Hepatocyte (in vitro differentiated cells): ENCODE measurements around the gene SLC2A13. TPM values are rescaled to one million over a fixed set of nuclear protein-coding genes. Genes with fewer than 3 reads are reported as not detected.

Source experiments
- DNase-seq: peaks from one replicate; pipeline ENCODE4 v3.0.0-alpha.2; 2016; ENCODE audit warnings: low spot score
- H2AFZ ChIP-seq: fragments of 200-600 bp; sonication (generic); 2 replicates; pipeline ENCODE4 v1.6.0; 2016; ENCODE audit warnings: antibody characterized with exemption, mild to moderate bottlenecking
- H3K27ac ChIP-seq: fragments of 200-600 bp; sonication (generic); 2 replicates; pipeline ENCODE4 v1.5.1; 2016; ENCODE audit warnings: mild to moderate bottlenecking
- H3K27me3 ChIP-seq: fragments of 200-600 bp; sonication (generic); 2 replicates; pipeline ENCODE4 v1.6.1; 2016
- H3K36me3 ChIP-seq: fragments of 200-600 bp; sonication (generic); replicated peaks from 2 replicates; pipeline ENCODE4 v1.5.1; 2016; ENCODE audit warnings: low read depth; ENCODE audit not compliant: insufficient read depth
- H3K4me1 ChIP-seq: fragments of 200-600 bp; sonication (generic); 2 replicates; pipeline ENCODE4 v1.5.1; 2016; ENCODE audit warnings: mild to moderate bottlenecking, moderate library complexity; ENCODE audit not compliant: insufficient read depth
- H3K4me2 ChIP-seq: fragments of 200-600 bp; sonication (generic); 2 replicates; pipeline ENCODE4 v1.6.0; 2016
- H3K4me3 ChIP-seq: fragments of 200-600 bp; sonication (generic); 2 replicates; pipeline ENCODE4 v1.5.1; 2016; ENCODE audit warnings: mild to moderate bottlenecking
- H3K79me2 ChIP-seq: fragments of 200-600 bp; sonication (generic); 2 replicates; pipeline ENCODE4 v1.6.0; 2017; ENCODE audit warnings: mild to moderate bottlenecking
- H3K9me2 ChIP-seq: fragments of 200-600 bp; sonication (generic); replicated peaks from 2 replicates; pipeline ENCODE4 v1.6.0; 2017; ENCODE audit warnings: mild to moderate bottlenecking; ENCODE audit not compliant: insufficient read depth
- H3K9me3 ChIP-seq: fragments of 200-600 bp; sonication (generic); 2 replicates; pipeline ENCODE4 v1.5.1; 2016; ENCODE audit warnings: low read depth, mild to moderate bottlenecking
- H4K20me1 ChIP-seq: fragments of 200-600 bp; sonication (generic); 2 replicates; pipeline ENCODE4 v1.6.0; 2016; ENCODE audit warnings: mild to moderate bottlenecking; ENCODE audit not compliant: insufficient read depth, poor library complexity, severe bottlenecking
- CTCF ChIP-seq: fragments of 200-600 bp; sonication (generic); IDR thresholded peaks from 2 replicates; pipeline ENCODE4 v1.5.1; 2016; ENCODE audit warnings: antibody characterized with exemption, mild to moderate bottlenecking; ENCODE audit not compliant: poor library complexity
- EZH2 ChIP-seq: fragments of 200-600 bp; sonication (generic); IDR thresholded peaks from 2 replicates; pipeline ENCODE4 v1.6.1; 2016; ENCODE audit warnings: antibody characterized with exemption, mild to moderate bottlenecking, borderline replicate concordance
- EZH2phosphoT487 ChIP-seq: fragments of 200-600 bp; sonication (generic); IDR thresholded peaks from one replicate; pipeline ENCODE4 v1.6.1; 2018; ENCODE audit warnings: antibody characterized with exemption, mild to moderate bottlenecking, low read depth, moderate library complexity; ENCODE audit not compliant: unreplicated experiment, severe bottlenecking
- WGBS: methylation state at CpG from one replicate; pipeline ENCODE4 v1.1.6; 2016; ENCODE audit warnings: low lambda C conversion rate; ENCODE audit errors: missing lambda C conversion rate; 5-methylcytosine and 5-hydroxymethylcytosine counted together
- polyA plus RNA-seq: library from polyadenylated mRNA; unstranded; fragments of >200 nt; fragmentation: Nextera tagmentation; extraction: Ambion mirVana; gene quantifications from 2 replicates; pipeline ENCODE4 v1.2.1, GENCODE V29; 2016
- total RNA-seq: library from RNA; depleted of rRNA; stranded (reverse); fragments of >200 nt; gene quantifications from 2 replicates; pipeline ENCODE4 v1.2.3, GENCODE V29; 2014

Gene SLC2A13
- total and polyA plus RNA-seq, 2 experiments from 2014 or later: 12.1 to 21.1 TPM

- no peak overlapping the region for H2AFZ ChIP-seq
- no peaks in the 10 kb centered on the region for H3K79me2 ChIP-seq
- H3K27ac ChIP-seq: no peak overlapping the region
- 92% methylated on average over 2 of the region's 2 CpGs for WGBS
- no peak for TF ChIP-seq CTCF
- TF ChIP-seq EZH2phosphoT487: no peak
- TF ChIP-seq EZH2: no peak
- H3K27me3 ChIP-seq: no peaks in the 10 kb centered on the region
- H3K4me2 ChIP-seq: no peak overlapping the region
- no peaks in the 10 kb centered on the region for H3K9me3 ChIP-seq
- H3K4me1 ChIP-seq: no peaks in the 10 kb centered on the region
- no peak for DNase-seq
- H3K9me2 ChIP-seq: no peaks in the 10 kb centered on the region
- H3K4me3 ChIP-seq: no peak overlapping the region
- no peaks in the 10 kb centered on the region for H4K20me1 ChIP-seq
- H3K36me3 ChIP-seq: no peaks in the 10 kb centered on the region
Measured at GRCh38 chr12:40045656-40046055, 60.2 kb downstream of the SLC2A13 start.

- Histone ChIP-seq H3K4me1 (no peaks in the 10 kb centered on the region), H3K4me3 (no peak overlapping the region), H3K27me3 (no peaks in the 10 kb centered on the region), H3K9me2 (no peaks in the 10 kb centered on the region), H4K20me1 (no peaks in the 10 kb centered on the region), H3K36me3 (no peaks in the 10 kb centered on the region), H3K9me3 (no peaks in the 10 kb centered on the region), H3K27ac (no peak overlapping the region), H2AFZ (no peak overlapping the region), H3K79me2 (no peaks in the 10 kb centered on the region), H3K4me2 (no peak overlapping the region)
- no peak for DNase-seq
- TF ChIP-seq EZH2phosphoT487 (no peak), CTCF (no peak), EZH2 (no peak)
Measured at GRCh38 chr12:40044396-40044795, 61.5 kb downstream of the SLC2A13 start.

GRCh38 chr12:40039598-40039997 lies 66.3 kb downstream of the SLC2A13 start:
- Histone ChIP-seq H3K79me2 (no peaks in the 10 kb centered on the region), H3K4me3 (no peak overlapping the region), H3K27me3 (no peaks in the 10 kb centered on the region), H3K9me3 (no peaks in the 10 kb centered on the region), H3K36me3 (no peaks in the 10 kb centered on the region), H3K4me2 (no peak overlapping the region), H3K9me2 (no peaks in the 10 kb centered on the region), H4K20me1 (no peaks in the 10 kb centered on the region), H3K27ac (no peak overlapping the region), H2AFZ (no peak overlapping the region), H3K4me1 (no peaks in the 10 kb centered on the region)
- 56% methylated on average over 1 of the region's 1 CpG for WGBS
- TF ChIP-seq EZH2: no peak
- TF ChIP-seq EZH2phosphoT487: no peak
- TF ChIP-seq CTCF: no peak
- DNase-seq: no peak

GRCh38 chr12:40038619-40039018 lies 67.3 kb downstream of the SLC2A13 start:
- H3K27me3 ChIP-seq: no peaks in the 10 kb centered on the region
- H3K9me2 ChIP-seq: no peaks in the 10 kb centered on the region
- no peaks in the 10 kb centered on the region for H4K20me1 ChIP-seq
- no peaks in the 10 kb centered on the region for H3K36me3 ChIP-seq
- H2AFZ ChIP-seq: no peak overlapping the region
- 92% methylated on average over 3 of the region's 3 CpGs for WGBS
- no peak for TF ChIP-seq EZH2phosphoT487
- no peak for TF ChIP-seq CTCF
- TF ChIP-seq EZH2: no peak
- no peak overlapping the region for H3K27ac ChIP-seq
- no peak overlapping the region for H3K4me2 ChIP-seq
- H3K9me3 ChIP-seq: no peaks in the 10 kb centered on the region
- no peak overlapping the region for H3K4me3 ChIP-seq
- H3K79me2 ChIP-seq: no peaks in the 10 kb centered on the region
- DNase-seq: no peak
- H3K4me1 ChIP-seq: no peaks in the 10 kb centered on the region
